ENCODE results near the gene NUP214.

The NUP214 gene

GRCh38 chr9:131281119-131281965 lies 156.0 kb downstream of the NUP214 start:
- DNase-seq, result no peak

GRCh38 chr9:131282175-131282574 lies 156.8 kb downstream of the NUP214 start:
- DNase-seq, result no peak

DNA sequence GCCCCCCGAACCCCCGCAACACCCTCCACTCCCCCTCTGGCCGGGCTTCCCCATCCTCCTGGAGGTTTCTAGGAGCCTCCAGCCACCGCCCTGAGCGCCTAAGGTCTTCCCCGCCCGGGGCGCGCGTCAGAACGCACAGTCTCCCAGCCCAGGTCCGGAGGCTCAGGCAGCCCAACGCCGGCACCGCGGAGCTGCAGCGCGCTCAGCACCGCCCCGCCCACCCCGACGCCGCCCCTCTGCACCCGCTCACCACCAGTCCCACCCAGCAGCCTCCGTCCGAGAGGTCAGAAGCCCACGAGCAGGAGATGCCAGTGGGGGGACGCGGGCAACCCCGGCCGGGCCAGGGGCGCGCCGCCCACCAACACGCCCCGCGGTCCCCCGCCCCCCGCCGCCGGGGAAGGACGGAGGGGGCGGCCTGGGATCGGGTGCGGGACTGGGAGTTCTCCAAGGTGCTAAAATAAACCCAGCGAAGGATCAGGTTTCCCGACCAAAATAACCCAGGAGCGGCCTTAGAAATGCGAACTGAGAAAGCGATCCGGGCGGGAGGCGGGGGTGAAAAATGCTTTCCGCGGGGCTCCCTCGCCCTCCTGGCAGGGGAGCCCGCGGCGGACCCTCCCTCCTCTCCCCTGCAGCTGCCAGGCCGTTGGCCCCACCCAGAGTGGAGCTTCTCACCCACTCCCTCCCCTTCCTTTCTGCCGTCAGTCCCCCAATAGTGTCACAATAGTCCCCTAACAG lies 157.5 kb downstream of the NUP214 start:
- DNase-seq, result no peak
